Spinal cord (tissue), 10 donors: ENCODE measurements around the gene SAXO2. TPM values are rescaled to one million over a fixed set of nuclear protein-coding genes. Genes with fewer than 3 reads are reported as not detected.
"Not testable (repeated sequence)": the region's sequence is repeated elsewhere in the genome, so short reads cannot be mapped to it uniquely, and the experiment has no call there.

Experiments
- DNase-seq, 6 donors: peaks; one replicate each; pipeline versions ENCODE4 v3.0.0 to v3.0.0-alpha.2; 2013 to 2015; ENCODE audit warnings: low spot score in 6 of 6, low read depth in 4 of 6
- H3K27ac ChIP-seq: one replicate; pipeline ENCODE4 v1.5.1; 2013; ENCODE audit warnings: low read depth, low read length, control low read depth
- H3K27me3 ChIP-seq: one replicate; pipeline ENCODE4 v1.6.1; 2013; ENCODE audit warnings: low read length; ENCODE audit not compliant: control insufficient read depth, insufficient read depth
- H3K36me3 ChIP-seq: one replicate; pipeline ENCODE4 v1.6.1; 2013; ENCODE audit warnings: low read length; ENCODE audit not compliant: control insufficient read depth, insufficient read depth
- H3K4me1 ChIP-seq: one replicate; pipeline ENCODE4 v1.6.1; 2013; ENCODE audit warnings: low read length; ENCODE audit not compliant: control insufficient read depth, insufficient read depth
- H3K4me3 ChIP-seq: one replicate; pipeline ENCODE4 v1.5.1; 2013; ENCODE audit warnings: low read depth, low read length, control low read depth
- H3K9me3 ChIP-seq: one replicate; pipeline ENCODE4 v1.6.1; 2013; ENCODE audit warnings: low read length; ENCODE audit not compliant: control insufficient read depth, insufficient read depth
- WGBS: methylation state at CpG from one replicate; pipeline ENCODE4 v1.1.5; 2013; ENCODE audit warnings: missing lambda C conversion rate; ENCODE audit not compliant: insufficient coverage; 5-methylcytosine and 5-hydroxymethylcytosine counted together
- polyA plus RNA-seq, 2 donors: library from polyadenylated mRNA; unstranded; fragments of 120-200 nt; gene quantifications; one replicate each; pipeline ENCODE4 v1.2.1, GENCODE V29; 2013; ENCODE audit not compliant: insufficient read length in 2 of 2
- total RNA-seq, 2 donors: library from RNA; depleted of rRNA in 1 of 2; stranded (reverse); fragments of 120-200 nt in 1 of 2; fragments of >200 nt in 1 of 2; gene quantifications; one replicate each; pipeline versions ENCODE4 v1.2.3 to v1.2.4, GENCODE V29; 2013 to 2014
- donor health status: healthy.

Gene SAXO2
- total and polyA plus RNA-seq, 4 donors: 5.9 to 12.0 (median 9.4) TPM

GRCh38 chr15:82311321-82311720 lies 48.7 kb downstream of the SAXO2 start:
- H3K4me1 ChIP-seq, H3K4me3 ChIP-seq, H3K27ac ChIP-seq, H3K27me3 ChIP-seq, H3K9me3 ChIP-seq, DNase-seq: not testable (repeated sequence)
- 93% methylated on average over 3 of the region's 5 CpGs for WGBS
- H3K36me3 ChIP-seq: peaks cover 14% of the 10 kb centered on the region

DNA sequence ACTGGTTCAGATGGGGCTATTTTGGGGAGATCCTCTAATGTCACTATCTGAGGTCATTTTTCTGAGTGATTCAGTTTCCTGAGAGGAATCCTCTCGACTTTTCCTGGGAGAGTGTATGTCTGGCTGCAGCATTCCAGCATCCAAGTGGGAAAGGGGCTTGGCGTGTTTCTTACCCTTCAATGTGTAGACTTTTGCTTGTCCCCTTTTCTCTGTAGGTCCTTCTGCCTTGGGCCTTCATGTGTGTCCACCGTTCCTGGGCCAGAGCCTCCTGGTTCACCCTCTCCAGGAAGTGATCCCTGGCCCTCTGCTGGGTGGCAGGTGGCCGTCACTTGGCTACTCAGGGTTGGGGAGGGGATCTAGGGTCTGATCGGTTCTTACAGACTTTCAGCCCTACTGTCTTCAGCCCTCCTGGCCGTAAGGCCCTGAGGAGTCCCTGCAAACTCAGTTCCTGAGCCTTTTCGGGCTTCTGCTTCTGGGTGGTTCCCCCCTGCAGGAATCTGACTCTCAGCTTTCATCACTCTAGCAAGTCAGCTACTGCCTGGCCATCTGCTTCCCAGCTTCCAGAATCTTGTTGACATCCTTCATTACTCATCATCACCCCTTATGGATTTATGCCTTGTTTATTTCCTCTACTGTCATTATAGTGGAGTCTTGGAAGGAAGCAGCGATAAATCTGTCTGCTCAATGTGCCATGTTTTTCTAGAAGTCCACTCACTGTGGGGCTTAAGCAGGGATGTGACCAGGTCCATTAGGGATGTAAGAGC lies 50.1 kb downstream of the SAXO2 start:
- no peaks in the 10 kb centered on the region for H3K9me3 ChIP-seq
- DNase-seq: peak in 2 of 6 donors; percentile 50 to 56

GRCh38 chr15:82313446-82313845 lies 50.8 kb downstream of the SAXO2 start:
- Histone ChIP-seq H3K4me1 (peaks cover 6% of the 10 kb centered on the region), H3K36me3 (peaks cover 18% of the 10 kb centered on the region), H3K27ac (no peak overlapping the region), H3K4me3 (no peak overlapping the region), H3K27me3 (no peaks in the 10 kb centered on the region), H3K9me3 (no peaks in the 10 kb centered on the region)
- WGBS: 80% methylated on average over 1 of the region's 2 CpGs
- DNase-seq: no peak

More for the DNA sequence above, 50.1 kb downstream of the SAXO2 start:
- Histone ChIP-seq H3K4me1 (peaks cover 6% of the 10 kb centered on the region), H3K36me3 (peaks cover 18% of the 10 kb centered on the region), H3K27ac (no peak overlapping the region), H3K4me3 (no peak overlapping the region), H3K27me3 (no peaks in the 10 kb centered on the region)
- WGBS: 72% methylated on average over 5 of the region's 8 CpGs

DNA sequence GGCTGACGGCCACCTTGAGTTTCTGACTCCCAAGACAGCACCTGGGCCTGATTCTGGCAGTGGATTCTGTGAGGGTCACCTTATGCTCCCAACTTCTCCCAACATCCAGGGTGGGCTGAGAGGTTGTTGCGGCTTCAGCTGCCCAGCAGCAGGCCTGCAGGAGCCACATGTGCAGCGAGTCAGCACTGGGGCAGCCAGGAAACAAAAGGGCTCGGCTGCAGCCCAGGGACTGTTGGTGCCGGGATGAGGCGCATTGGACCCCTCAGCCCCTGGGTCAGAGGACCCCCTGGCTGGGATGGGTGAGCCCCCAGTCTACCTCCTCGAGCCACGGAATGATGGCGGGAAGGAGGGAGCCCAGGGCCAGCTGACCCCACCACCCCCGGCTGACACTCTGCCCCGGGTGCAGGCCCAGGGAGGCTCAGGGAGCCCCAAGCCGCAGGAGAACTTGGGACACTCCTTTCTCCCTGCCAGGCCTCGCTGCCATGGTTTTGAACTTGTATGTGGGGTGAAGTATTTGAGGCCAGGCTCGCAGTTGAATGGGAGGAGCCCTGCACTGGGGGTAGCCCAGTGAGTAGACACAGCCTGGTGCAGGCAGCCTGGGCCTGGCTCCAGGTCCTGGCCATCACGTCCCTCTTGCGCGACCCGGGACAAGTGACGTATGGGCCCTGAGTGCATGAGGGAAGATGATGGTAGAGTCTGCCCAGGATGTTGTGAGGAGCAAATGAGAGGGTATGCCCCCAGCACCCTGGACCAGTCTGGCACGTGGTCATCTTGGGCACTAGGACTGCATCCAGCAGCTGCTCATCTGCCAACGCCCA lies 51.5 kb downstream of the SAXO2 start:
- H3K4me1 ChIP-seq, H3K27me3 ChIP-seq, H3K27ac ChIP-seq, H3K4me3 ChIP-seq, H3K9me3 ChIP-seq, DNase-seq: not testable (repeated sequence)
- H3K36me3 ChIP-seq: peaks cover 18% of the 10 kb centered on the region
- 91% methylated on average over 18 of the region's 21 CpGs for WGBS

GRCh38 chr15:82314769-82315518 lies 52.3 kb downstream of the SAXO2 start:
- Histone ChIP-seq H3K27ac (no peak overlapping the region), H3K9me3 (no peaks in the 10 kb centered on the region), H3K4me3 (no peak overlapping the region), H3K27me3 (no peaks in the 10 kb centered on the region), H3K36me3 (peaks cover 18% of the 10 kb centered on the region), H3K4me1 (peaks cover 6% of the 10 kb centered on the region)
- 81% methylated on average over 9 of the region's 9 CpGs for WGBS
- no peak for DNase-seq

DNA sequence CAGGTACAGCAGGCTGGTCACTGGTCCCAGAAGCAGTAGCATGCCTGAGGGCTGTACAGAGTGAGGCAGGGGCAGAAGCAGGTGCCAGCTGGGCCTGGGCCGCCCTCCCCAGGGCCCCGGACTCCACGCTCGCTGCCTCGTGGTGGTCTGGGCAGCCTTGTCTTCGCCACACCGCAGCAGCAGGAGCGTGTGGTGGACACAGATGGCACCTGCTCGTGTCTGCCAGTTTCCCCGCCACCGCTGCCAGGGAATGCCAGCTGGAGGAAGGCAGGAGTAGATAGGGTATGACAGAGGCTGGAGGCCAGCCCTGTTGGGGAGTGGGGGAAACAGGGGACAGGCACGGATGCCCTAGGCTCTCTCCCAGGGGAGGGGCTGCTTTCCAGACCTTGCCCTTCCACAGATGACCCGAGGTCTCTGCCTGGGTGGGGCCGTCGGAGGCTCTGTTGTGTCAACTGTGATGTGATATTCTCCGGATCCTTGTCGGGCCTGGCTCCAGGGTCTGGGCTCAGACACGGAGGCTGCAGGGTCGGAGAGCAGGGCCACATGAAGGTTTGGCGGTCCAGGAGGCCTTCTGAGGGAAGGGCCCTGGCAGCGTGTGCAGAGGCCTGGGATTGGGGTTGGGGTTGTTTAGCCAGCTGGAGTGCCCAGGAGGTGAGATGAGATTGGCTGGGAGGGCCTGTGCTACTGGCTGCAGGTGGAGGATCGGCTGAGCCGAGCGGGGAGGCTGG lies 53.1 kb downstream of the SAXO2 start:
- no peak overlapping the region for H3K27ac ChIP-seq
- no peaks in the 10 kb centered on the region for H3K9me3 ChIP-seq
- peaks cover 18% of the 10 kb centered on the region for H3K36me3 ChIP-seq
- no peaks in the 10 kb centered on the region for H3K27me3 ChIP-seq
- H3K4me1 ChIP-seq: peaks cover 6% of the 10 kb centered on the region
- H3K4me3 ChIP-seq: no peak overlapping the region
- 73% methylated on average over 20 of the region's 24 CpGs for WGBS
- DNase-seq: peak in 2 of 6 donors; percentile 51 to 76

DNA sequence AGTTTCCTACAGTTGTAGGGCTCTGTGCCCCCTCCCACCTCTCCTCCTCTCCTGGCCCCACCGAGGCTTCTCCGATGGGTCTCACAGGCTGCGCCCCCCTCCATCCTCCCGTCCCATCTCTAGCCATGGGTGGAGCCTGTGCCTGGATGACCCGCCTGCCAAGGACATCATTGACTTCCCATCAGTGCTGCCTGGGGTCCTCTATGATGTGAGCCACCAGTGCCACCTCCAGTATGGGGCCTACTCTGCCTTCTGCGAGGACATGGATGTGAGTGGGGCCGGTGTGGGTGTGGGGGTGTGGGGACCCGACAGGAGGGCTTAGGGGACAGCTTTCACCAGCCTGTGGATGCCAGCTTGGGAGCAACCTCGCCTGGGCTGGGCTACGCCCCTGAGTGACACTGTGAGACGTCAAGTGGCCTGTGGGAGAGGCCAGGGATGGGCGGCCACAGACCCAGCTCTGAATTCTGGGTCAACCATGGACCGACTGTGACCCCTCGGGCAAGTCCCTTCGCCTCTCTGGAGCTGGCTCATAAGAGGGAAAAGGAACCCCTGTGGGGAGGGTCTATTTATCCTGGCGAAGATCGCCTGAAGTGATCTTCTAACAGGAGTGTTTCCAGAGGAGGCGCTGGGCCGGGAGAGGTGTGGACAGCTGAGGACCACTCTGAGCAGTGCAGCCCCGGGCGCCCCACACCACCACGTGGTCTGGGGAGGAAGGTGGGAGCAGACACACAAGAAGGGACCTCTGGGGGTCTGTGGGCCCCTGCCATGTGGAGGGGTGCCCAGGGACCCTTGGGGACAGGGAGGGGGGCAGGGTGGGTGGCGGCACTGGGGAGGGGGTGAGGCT lies 53.9 kb downstream of the SAXO2 start:
- peaks cover 18% of the 10 kb centered on the region for H3K36me3 ChIP-seq
- not testable (repeated sequence) for DNase-seq, H3K4me3 ChIP-seq, H3K27ac ChIP-seq, H3K27me3 ChIP-seq, H3K4me1 ChIP-seq, H3K9me3 ChIP-seq
- 87% methylated on average over 21 of the region's 23 CpGs for whole genome bisulfite sequencing

DNA sequence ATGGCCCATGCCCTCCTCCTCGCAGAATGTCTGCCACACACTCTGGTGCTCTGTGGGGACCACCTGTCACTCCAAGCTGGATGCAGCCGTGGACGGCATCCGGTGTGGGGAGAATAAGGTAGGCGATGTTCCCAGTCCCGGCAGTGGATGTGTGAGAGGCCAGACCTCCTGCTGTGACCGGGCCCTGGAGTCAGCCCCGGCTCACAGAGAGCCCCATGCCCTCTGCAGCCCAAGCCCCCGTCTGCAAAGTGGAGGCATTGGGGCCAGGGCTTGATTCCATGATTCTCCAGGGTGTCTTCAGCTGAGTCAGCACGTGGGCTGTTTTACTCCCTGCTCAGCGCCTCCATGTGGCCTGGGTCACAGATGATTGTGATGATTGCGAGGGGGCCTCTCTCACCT lies 54.5 kb downstream of the SAXO2 start:
- Histone ChIP-seq H3K36me3 (peaks cover 18% of the 10 kb centered on the region), H3K4me1 (peaks cover 6% of the 10 kb centered on the region)
- 65% methylated on average over 5 of the region's 12 CpGs for WGBS

More for the DNA sequence above, 54.5 kb downstream of the SAXO2 start:
- H3K4me3 ChIP-seq: no peak overlapping the region
- H3K27ac ChIP-seq: no peak overlapping the region
- H3K27me3 ChIP-seq: no peaks in the 10 kb centered on the region
- no peaks in the 10 kb centered on the region for H3K9me3 ChIP-seq
- DNase-seq: no peak
